HG02973 (cell line): ENCODE measurements around the gene SND1.

ENCODE experiments used
- ATAC-seq: cut with Tn5 transposase; IDR thresholded peaks from one replicate; pipeline ENCODE4 v1.9.1; 2021; ENCODE audit warnings: moderate library complexity; ENCODE audit not compliant: unreplicated experiment

Gene SND1

GRCh38 chr7:127764681-127765080 lies 112.7 kb downstream of the SND1 start:
- no peak for ATAC-seq

- no peak for ATAC-seq
Measured at GRCh38 chr7:127765150-127765549, 113.2 kb downstream of the SND1 start.

GRCh38 chr7:127766831-127767459 lies 115.0 kb downstream of the SND1 start:
- no peak for ATAC-seq

GRCh38 chr7:127768241-127768640 lies 116.2 kb downstream of the SND1 start:
- ATAC-seq, result no peak

GRCh38 chr7:127769137-127769536 lies 117.1 kb downstream of the SND1 start:
- ATAC-seq, result no peak

GRCh38 chr7:127769696-127770400 lies 117.9 kb downstream of the SND1 start:
- ATAC-seq, result no peak

GRCh38 chr7:127770885-127771284 lies 118.9 kb downstream of the SND1 start:
- no peak for ATAC-seq

- ATAC-seq, result no peak
Measured at GRCh38 chr7:127771707-127772106, 119.7 kb downstream of the SND1 start.

- no peak for ATAC-seq
Measured at GRCh38 chr7:127776776-127777386, 124.9 kb downstream of the SND1 start.

- ATAC-seq, result no peak
Measured at GRCh38 chr7:127780489-127780888, 128.5 kb downstream of the SND1 start.

- no peak for ATAC-seq
Measured at GRCh38 chr7:127781081-127781480, 129.1 kb downstream of the SND1 start.

GRCh38 chr7:127782075-127782474 lies 130.1 kb downstream of the SND1 start:
- ATAC-seq, result no peak

GRCh38 chr7:127782654-127783559 lies 130.9 kb downstream of the SND1 start:
- peak; percentile 91 for ATAC-seq

GRCh38 chr7:127786184-127786583 lies 134.2 kb downstream of the SND1 start:
- no peak for ATAC-seq

GRCh38 chr7:127789031-127789430 lies 137.0 kb downstream of the SND1 start:
- ATAC-seq, result no peak

- no peak for ATAC-seq
Measured at GRCh38 chr7:127791446-127792189, 139.6 kb downstream of the SND1 start.

GRCh38 chr7:127792528-127793342 lies 140.7 kb downstream of the SND1 start:
- no peak for ATAC-seq

- ATAC-seq, result no peak
Measured at GRCh38 chr7:127793582-127793981, 141.6 kb downstream of the SND1 start.

GRCh38 chr7:127794136-127794535 lies 142.1 kb downstream of the SND1 start:
- ATAC-seq, result no peak

GRCh38 chr7:127794551-127794950 lies 142.6 kb downstream of the SND1 start:
- no peak for ATAC-seq
